ENCODE measurements around the gene RMP24.

The RMP24 gene

DNA sequence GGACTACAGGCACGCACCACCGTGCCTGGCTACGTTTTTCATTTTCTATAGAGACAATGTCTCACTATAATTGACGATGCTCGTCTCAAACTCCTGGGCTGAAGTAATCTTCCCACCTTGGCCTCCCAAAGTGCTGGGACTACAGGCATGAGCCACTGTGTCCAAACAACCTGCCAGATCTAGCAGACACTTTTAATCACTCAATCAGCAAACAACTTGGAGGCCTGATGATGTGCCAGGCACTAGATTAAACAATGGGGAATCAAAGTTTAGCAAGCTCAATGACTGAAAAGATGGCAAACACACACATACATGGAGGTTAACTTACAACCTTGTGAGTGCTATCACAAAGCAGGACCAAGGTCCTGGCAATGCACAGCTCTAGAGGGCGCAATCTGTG is 29.8 kb upstream of the RMP24 start:
- Histone ChIP-seq H3K23me2 (ENCODE audit: insufficient read length, low read depth, low read length, poor library complexity, severe bottlenecking) (no peaks in the 10 kb centered on the region), H2BK20ac (ENCODE audit: low read depth, low read length, poor library complexity, severe bottlenecking) (no peak overlapping the region), H2BK12ac (ENCODE audit: insufficient read length, low read depth, low read length) (no peak overlapping the region), H4K20me1 (ENCODE audit: control insufficient read depth, insufficient read depth, insufficient read length) (no peaks in the 10 kb centered on the region), H3T11ph (ENCODE audit: low read length) (no peak overlapping the region), H4K5ac (ENCODE audit: insufficient read length, low read depth, low read length) (no peak overlapping the region), H3K4me1 (ENCODE audit: insufficient read depth, low read length) (peaks cover 3% of the 10 kb centered on the region; the same call in 1 of the 2 replicates), H3K4ac (ENCODE audit: low read depth, low read length) (no peak overlapping the region), H2AK5ac (ENCODE audit: insufficient read length, low read length) (no peak overlapping the region), H4K91ac (ENCODE audit: insufficient read length, low read depth, low read length) (no peak overlapping the region), H2BK5ac (ENCODE audit: insufficient read length, low read length) (no peak overlapping the region), H3K9ac (ENCODE audit: extremely low read depth, insufficient read length, low read length) (no peak overlapping the region), H3K4me2 (ENCODE audit: insufficient read depth, insufficient read length, low read length) (no peak overlapping the region), H3K79me2 (ENCODE audit: insufficient read depth, low read length) (peaks cover 4% of the 10 kb centered on the region; the same call in 1 of the 2 replicates), H3K23ac (ENCODE audit: insufficient read length, low read depth, low read length) (no peak overlapping the region), H3K79me1 (ENCODE audit: insufficient read depth, low read depth, low read length, poor library complexity, severe bottlenecking) (peaks cover 3% of the 10 kb centered on the region), H3K9me3 (ENCODE audit: control insufficient read depth, low read depth, low read length) (no peaks in the 10 kb centered on the region), H3K18ac (ENCODE audit: insufficient read length, low read depth, low read length) (no peak overlapping the region), H2AFZ (ENCODE audit: low read length) (no peak overlapping the region), H2BK15ac (ENCODE audit: low read depth, low read length) (no peak overlapping the region), H3K27me3 (ENCODE audit: insufficient read depth, low read length) (no peaks in the 10 kb centered on the region), H2BK120ac (ENCODE audit: low read depth, low read length, poor library complexity, severe bottlenecking) (no peak overlapping the region), H3K56ac (ENCODE audit: insufficient read length, low read depth, low read length) (no peak overlapping the region), H3K14ac (ENCODE audit: insufficient read depth, low read length) (no peak overlapping the region), H4K8ac (replicated peaks; ENCODE audit: insufficient read length, low read depth, low read length) (no peak overlapping the region), H3K27ac (ENCODE audit: insufficient read length, low read depth, low read length) (no peak overlapping the region)
- WGBS (ENCODE audit: extremely low coverage, insufficient read length, low lambda C conversion rate), result no CpG with 5 or more reads among the region's 6 CpGs
- Mint-ChIP-seq H3K9me3 (no peaks in the 10 kb centered on the region), H3K4me1 (peaks cover 27% of the 10 kb centered on the region in 2 experiments), H3K36me3 (ENCODE audit: insufficient read depth in 1 of 3, low read depth in 3 of 3) (peaks cover 9 to 50% (median 43%) of the 10 kb centered on the region in 3 experiments), H3K27me3 (ENCODE audit: low read depth) (no peaks in the 10 kb centered on the region), H3K4me3 (no peak overlapping the region), H3K27ac (peak overlapping the region in 1 of 3 experiments; percentile 9; a peak in 1 of 7 replicates)
- TF ChIP-seq, protein P1, sequence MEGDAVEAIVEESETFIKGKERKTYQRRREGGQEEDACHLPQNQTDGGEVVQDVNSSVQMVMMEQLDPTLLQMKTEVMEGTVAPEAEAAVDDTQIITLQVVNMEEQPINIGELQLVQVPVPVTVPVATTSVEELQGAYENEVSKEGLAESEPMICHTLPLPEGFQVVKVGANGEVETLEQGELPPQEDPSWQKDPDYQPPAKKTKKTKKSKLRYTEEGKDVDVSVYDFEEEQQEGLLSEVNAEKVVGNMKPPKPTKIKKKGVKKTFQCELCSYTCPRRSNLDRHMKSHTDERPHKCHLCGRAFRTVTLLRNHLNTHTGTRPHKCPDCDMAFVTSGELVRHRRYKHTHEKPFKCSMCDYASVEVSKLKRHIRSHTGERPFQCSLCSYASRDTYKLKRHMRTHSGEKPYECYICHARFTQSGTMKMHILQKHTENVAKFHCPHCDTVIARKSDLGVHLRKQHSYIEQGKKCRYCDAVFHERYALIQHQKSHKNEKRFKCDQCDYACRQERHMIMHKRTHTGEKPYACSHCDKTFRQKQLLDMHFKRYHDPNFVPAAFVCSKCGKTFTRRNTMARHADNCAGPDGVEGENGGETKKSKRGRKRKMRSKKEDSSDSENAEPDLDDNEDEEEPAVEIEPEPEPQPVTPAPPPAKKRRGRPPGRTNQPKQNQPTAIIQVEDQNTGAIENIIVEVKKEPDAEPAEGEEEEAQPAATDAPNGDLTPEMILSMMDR (conservative IDR thresholded peaks at IDR 0.05), result no peak
- DNase-seq, result no peak

Data from H9 (cell line).